ENCODE data around the gene RTN4R. TPM values are rescaled to one million over a fixed set of nuclear protein-coding genes. Genes with fewer than 3 reads are reported as not detected.

The RTN4R gene
- total and polyA plus RNA-seq, 2 experiments from 2014 or later: 10.6 to 38.4 TPM

- H2AFZ ChIP-seq: no peak overlapping the region
- Mint-ChIP-seq H3K9me3 (no peaks in the 10 kb centered on the region; the same call in 2 of the 3 replicates), H3K4me1 (no peaks in the 10 kb centered on the region; the same call in 2 of the 3 replicates), H3K27me3 (ENCODE audit: insufficient read depth, low read depth, poor library complexity) (peaks cover 2% of the 10 kb centered on the region), H3K36me3 (ENCODE audit: low read depth) (no peaks in the 10 kb centered on the region), H3K27ac (no peak overlapping the region; the same call in 1 of the 2 replicates), H3K4me3 (no peak overlapping the region)
- H3K27ac ChIP-seq (ENCODE audit: low read depth): no peak overlapping the region
- TF ChIP-seq, protein P1, sequence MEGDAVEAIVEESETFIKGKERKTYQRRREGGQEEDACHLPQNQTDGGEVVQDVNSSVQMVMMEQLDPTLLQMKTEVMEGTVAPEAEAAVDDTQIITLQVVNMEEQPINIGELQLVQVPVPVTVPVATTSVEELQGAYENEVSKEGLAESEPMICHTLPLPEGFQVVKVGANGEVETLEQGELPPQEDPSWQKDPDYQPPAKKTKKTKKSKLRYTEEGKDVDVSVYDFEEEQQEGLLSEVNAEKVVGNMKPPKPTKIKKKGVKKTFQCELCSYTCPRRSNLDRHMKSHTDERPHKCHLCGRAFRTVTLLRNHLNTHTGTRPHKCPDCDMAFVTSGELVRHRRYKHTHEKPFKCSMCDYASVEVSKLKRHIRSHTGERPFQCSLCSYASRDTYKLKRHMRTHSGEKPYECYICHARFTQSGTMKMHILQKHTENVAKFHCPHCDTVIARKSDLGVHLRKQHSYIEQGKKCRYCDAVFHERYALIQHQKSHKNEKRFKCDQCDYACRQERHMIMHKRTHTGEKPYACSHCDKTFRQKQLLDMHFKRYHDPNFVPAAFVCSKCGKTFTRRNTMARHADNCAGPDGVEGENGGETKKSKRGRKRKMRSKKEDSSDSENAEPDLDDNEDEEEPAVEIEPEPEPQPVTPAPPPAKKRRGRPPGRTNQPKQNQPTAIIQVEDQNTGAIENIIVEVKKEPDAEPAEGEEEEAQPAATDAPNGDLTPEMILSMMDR (conservative IDR thresholded peaks at IDR 0.05; ENCODE audit: low read depth in 2 of 2): no peak
- no peak for TF ChIP-seq CREB1 (CRISPR knock-in tag; IDR thresholded peaks at IDR 0.05; ENCODE audit: low read depth)
- TF ChIP-seq REST (IDR thresholded peaks at IDR 0.05; ENCODE audit: unreplicated experiment): no peak
- no peak for TF ChIP-seq ETS1 (IDR thresholded peaks at IDR 0.05)
- TF ChIP-seq ZNF114 (CRISPR knock-in tag; IDR thresholded peaks at IDR 0.05): no peak
- TF ChIP-seq EZH2 (IDR thresholded peaks at IDR 0.05; ENCODE audit: low read depth, unreplicated experiment): no peak
- no peak for TF ChIP-seq JUNB (IDR thresholded peaks at IDR 0.05; ENCODE audit: unreplicated experiment)
- TF ChIP-seq STAT1 (IDR thresholded peaks at IDR 0.05; ENCODE audit: unreplicated experiment): no peak
- no peak for TF ChIP-seq EZH2phosphoT487 (IDR thresholded peaks at IDR 0.05; ENCODE audit: unreplicated experiment)
- no peak for TF ChIP-seq ZNF331 (CRISPR knock-in tag; IDR thresholded peaks at IDR 0.05; ENCODE audit: low read depth)
- no peak for TF ChIP-seq NANOG (IDR thresholded peaks at IDR 0.05; ENCODE audit: borderline replicate concordance)
- TF ChIP-seq POLR2AphosphoS5 (IDR thresholded peaks at IDR 0.05; ENCODE audit: low read depth): no peak
- no peaks in the 10 kb centered on the region for H3K79me2 ChIP-seq (replicated peaks; ENCODE audit: insufficient read depth)
- ATAC-seq (no peak), DNase-seq (ENCODE audit: low spot score) (no peak)
- no peaks in the 10 kb centered on the region for H3K27me3 ChIP-seq (ENCODE audit: insufficient read depth)
- H3K4me2 ChIP-seq: no peak overlapping the region
- no peaks in the 10 kb centered on the region for H4K20me1 ChIP-seq (replicated peaks; ENCODE audit: insufficient read depth)
- H3K9me2 ChIP-seq (ENCODE audit: insufficient read depth): no peaks in the 10 kb centered on the region
- 0 out of 2 replicates have a peak, but pooled peaks cover 4% of the 10 kb centered on the region for H3F3A ChIP-seq (replicated peaks; ENCODE audit: low read depth)
- no peaks in the 10 kb centered on the region; the same call in 1 of the 2 replicates for H3K4me1 ChIP-seq (ENCODE audit: insufficient read depth)
- H3K36me3 ChIP-seq (ENCODE audit: insufficient read depth): no peaks in the 10 kb centered on the region
- H3K4me3 ChIP-seq: no peak overlapping the region
Observed at GRCh38 chr22:20234760-20235388, 33.2 kb downstream of the RTN4R start.
